RWPE2 (cell line): ENCODE data around the gene CALB2.

Experiments
- ATAC-seq: fragments of 200-7000 bp; cut with Tn5 transposase; 3 replicates; pipeline ENCODE4 v1.9.1; 2021; ENCODE audit warnings: low read depth
- DNase-seq: peaks from one replicate; pipeline ENCODE4 v3.0.0-alpha.2; 2020; ENCODE audit warnings: low spot score
- H3K27ac ChIP-seq: fragments of 450-650 bp; 2 replicates; pipeline ENCODE4 v1.5.1; 2017; ENCODE audit warnings: mild to moderate bottlenecking; ENCODE audit not compliant: poor library complexity, severe bottlenecking
- H3K27me3 ChIP-seq: fragments of 250-450 bp; sonication (Bioruptor Pico); 2 replicates; pipeline ENCODE4 v1.5.1; 2021; ENCODE audit warnings: mild to moderate bottlenecking, moderate library complexity; ENCODE audit not compliant: insufficient read depth, poor library complexity, severe bottlenecking
- H3K36me3 ChIP-seq: fragments of 250-450 bp; sonication (Bioruptor Pico); 2 replicates; pipeline ENCODE4 v1.5.1; 2020; ENCODE audit warnings: low read depth, mild to moderate bottlenecking, moderate library complexity
- H3K4me1 ChIP-seq: fragments of 250-450 bp; sonication (Bioruptor Pico); 2 replicates; pipeline ENCODE4 v1.5.1; 2021; ENCODE audit warnings: mild to moderate bottlenecking, moderate library complexity; ENCODE audit not compliant: insufficient read depth, poor library complexity, severe bottlenecking
- H3K4me3 ChIP-seq: fragments of 250-450 bp; sonication (Bioruptor Pico); 2 replicates; pipeline ENCODE4 v1.5.1; 2021; ENCODE audit warnings: mild to moderate bottlenecking, moderate library complexity; ENCODE audit not compliant: severe bottlenecking
- H3K9me3 ChIP-seq: fragments of 250-450 bp; sonication (Bioruptor Pico); 2 replicates; pipeline ENCODE4 v1.5.1; 2021; ENCODE audit warnings: mild to moderate bottlenecking, moderate library complexity; ENCODE audit not compliant: severe bottlenecking
- TF ChIP-seq, protein P1 (sequence below): fragments of 450-650 bp; IDR thresholded peaks from one replicate; pipeline ENCODE4 v1.5.1; 2017; ENCODE audit warnings: mild to moderate bottlenecking, moderate library complexity; ENCODE audit not compliant: poor library complexity, severe bottlenecking

The CALB2 gene

DNA sequence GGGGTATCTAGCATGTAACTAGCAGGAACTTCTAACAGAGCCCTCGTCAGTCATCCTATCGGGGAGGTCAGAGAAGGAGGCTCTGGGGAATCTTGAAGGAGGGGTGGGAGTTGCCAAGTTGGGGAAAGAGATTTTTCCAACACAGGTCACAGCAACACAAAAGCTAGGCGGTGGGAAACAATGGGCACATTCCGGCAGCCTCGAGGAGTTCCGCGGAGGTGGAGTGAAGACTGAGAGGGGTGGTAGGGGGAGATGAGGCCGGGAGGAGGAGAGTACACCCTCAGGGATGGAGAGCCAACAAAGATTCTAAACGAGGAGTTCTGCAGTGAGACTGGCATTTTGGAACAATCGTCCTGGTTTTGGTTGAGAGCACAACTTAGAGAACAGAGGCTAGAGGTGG is 13.5 kb upstream of the CALB2 start:
- Histone ChIP-seq H3K27ac (no peak overlapping the region), H3K27me3 (no peaks in the 10 kb centered on the region), H3K4me3 (no peak overlapping the region), H3K4me1 (no peaks in the 10 kb centered on the region), H3K9me3 (no peaks in the 10 kb centered on the region), H3K36me3 (no peaks in the 10 kb centered on the region)
- TF ChIP-seq, protein P1, sequence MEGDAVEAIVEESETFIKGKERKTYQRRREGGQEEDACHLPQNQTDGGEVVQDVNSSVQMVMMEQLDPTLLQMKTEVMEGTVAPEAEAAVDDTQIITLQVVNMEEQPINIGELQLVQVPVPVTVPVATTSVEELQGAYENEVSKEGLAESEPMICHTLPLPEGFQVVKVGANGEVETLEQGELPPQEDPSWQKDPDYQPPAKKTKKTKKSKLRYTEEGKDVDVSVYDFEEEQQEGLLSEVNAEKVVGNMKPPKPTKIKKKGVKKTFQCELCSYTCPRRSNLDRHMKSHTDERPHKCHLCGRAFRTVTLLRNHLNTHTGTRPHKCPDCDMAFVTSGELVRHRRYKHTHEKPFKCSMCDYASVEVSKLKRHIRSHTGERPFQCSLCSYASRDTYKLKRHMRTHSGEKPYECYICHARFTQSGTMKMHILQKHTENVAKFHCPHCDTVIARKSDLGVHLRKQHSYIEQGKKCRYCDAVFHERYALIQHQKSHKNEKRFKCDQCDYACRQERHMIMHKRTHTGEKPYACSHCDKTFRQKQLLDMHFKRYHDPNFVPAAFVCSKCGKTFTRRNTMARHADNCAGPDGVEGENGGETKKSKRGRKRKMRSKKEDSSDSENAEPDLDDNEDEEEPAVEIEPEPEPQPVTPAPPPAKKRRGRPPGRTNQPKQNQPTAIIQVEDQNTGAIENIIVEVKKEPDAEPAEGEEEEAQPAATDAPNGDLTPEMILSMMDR, result no peak
- no peak for ATAC-seq
- no peak for DNase-seq

DNA sequence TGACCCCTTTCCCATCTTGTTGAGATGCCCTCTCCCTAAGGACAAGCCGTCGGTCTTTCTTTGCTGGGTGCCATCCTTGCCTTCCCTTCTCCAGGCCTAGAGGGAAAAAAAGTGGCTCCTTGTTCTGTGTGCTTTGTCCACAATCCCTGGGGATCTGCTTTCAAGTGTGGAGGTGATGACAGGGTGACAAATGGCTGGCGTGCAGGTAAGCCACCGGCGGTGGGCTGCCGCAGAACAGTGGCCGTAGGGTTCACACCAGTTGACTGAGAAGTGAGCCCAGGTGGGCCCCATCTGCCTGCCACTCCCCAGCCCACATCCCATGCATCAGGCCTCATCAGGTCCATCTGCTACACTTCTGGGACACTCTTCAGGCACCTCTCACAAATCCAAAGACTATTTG is 11.4 kb upstream of the CALB2 start:
- Histone ChIP-seq H3K9me3 (no peaks in the 10 kb centered on the region), H3K4me3 (no peak overlapping the region), H3K27ac (no peak overlapping the region), H3K36me3 (no peaks in the 10 kb centered on the region), H3K27me3 (no peaks in the 10 kb centered on the region), H3K4me1 (no peaks in the 10 kb centered on the region)
- ATAC-seq (no peak), DNase-seq (no peak)
- TF ChIP-seq, protein P1, result no peak

DNA sequence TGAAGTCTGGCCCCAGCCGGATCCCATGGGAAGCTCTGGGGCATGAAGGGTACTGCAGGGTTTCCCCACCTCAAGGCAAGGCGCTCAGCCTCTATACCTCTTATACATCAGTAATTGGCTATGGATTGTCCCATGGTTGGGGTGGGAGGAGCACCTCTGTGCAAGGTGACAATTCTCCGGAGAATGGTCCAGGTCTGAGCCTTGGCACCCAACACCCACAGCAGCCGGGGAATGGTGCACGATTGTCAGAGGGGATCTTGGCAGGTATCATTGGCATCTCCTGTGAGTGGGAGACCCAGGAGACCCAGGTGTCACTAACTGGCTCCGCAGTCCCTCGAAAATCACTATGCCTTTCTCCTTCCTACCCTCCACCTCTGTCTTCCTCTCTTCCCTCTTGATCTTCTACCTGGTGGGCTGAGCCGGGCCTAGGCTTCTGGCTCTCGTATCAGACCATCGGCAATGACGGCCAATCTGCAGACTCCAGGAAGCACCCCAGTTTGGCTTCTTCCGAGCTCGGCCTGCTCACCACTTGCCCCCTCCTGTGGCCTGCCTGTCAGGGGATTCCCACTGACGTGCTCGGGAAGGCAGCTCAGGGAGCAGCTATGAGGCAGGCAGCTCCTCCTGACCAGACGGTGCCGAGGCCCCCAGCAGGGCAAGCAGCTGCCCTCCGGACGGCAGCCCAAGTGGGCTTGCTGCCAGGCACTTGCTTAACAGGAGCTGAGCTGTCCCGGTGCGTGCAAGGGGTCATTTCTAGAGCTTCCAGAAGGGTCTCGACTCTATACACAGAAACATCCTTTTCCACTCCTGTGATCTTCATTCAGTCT is 10.0 kb upstream of the CALB2 start:
- no peak overlapping the region for H3K27ac ChIP-seq
- H3K27me3 ChIP-seq, result no peaks in the 10 kb centered on the region
- DNase-seq, result no peak
- no peak for ATAC-seq
- no peaks in the 10 kb centered on the region for H3K36me3 ChIP-seq
- no peaks in the 10 kb centered on the region for H3K9me3 ChIP-seq
- TF ChIP-seq, protein P1, result no peak
- H3K4me3 ChIP-seq, result no peak overlapping the region
- H3K4me1 ChIP-seq, result no peaks in the 10 kb centered on the region

DNA sequence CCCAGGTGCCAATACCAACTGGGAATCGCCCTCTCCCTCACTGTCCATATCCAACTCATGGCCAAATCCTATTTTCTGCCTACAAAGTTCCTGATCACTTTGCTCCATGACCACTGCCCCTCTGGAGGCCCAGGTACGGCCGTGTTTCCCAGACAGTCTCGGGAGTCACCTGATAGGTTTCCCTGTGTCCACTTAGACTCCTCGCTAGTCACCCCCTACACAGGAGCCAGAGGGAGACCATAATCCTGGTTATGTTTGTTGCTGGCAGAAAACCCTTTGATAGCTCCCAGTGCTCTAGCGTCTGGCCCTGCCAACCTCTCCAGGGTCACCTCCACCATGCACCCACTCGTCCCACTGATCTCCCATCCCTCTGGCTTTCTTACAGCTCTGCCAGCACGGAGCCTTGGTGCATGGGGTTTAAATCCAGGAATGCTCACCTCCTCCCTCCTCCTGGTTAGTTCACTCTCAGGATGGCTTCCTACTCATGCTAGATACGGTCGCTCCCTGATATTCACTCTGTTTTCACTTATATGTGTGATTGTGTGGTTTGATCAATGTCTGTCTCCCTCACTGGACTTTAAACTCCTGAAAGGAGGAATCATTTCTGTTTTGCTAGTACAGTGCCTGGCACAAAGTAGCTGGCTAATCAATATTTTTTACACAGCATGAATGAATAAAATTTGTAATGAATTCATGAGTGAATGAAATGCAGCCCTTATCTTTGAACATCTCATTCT is 7.5 kb upstream of the CALB2 start:
- ATAC-seq, result no peak
- Histone ChIP-seq H3K4me3 (no peak overlapping the region), H3K36me3 (no peaks in the 10 kb centered on the region), H3K27me3 (no peaks in the 10 kb centered on the region), H3K27ac (no peak overlapping the region), H3K9me3 (no peaks in the 10 kb centered on the region), H3K4me1 (no peaks in the 10 kb centered on the region)
- DNase-seq, result no peak
- TF ChIP-seq, protein P1, result no peak

DNA sequence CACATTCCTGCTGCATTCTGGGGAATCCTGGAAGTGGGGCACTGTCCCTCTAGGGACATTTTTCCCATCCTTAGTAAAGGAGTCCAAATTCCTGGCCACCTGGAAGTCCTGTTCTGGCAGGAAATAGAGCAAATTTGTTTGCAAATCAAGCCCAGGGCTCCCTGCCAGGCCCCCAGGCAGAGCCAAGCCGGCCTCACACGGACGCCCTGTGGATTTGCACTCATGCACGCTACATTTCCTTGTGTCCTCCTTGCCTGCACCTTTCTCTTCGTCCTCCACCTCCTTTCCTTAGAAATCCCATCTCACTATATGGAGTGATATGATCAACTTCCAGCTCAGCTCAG is 7.0 kb upstream of the CALB2 start:
- no peak for DNase-seq
- Histone ChIP-seq H3K4me3 (no peak overlapping the region), H3K27ac (no peak overlapping the region), H3K9me3 (no peaks in the 10 kb centered on the region), H3K27me3 (no peaks in the 10 kb centered on the region), H3K4me1 (no peaks in the 10 kb centered on the region), H3K36me3 (no peaks in the 10 kb centered on the region)
- no peak for ATAC-seq
- TF ChIP-seq, protein P1, result no peak
